Ishikawa (cell line): Measurements from ENCODE around the gene COL4A2.

Experiments used
- CEBPB ChIP-seq: IDR thresholded peaks from 2 replicates; pipeline ENCODE4 v1.6.1; 2012
- CREB1 ChIP-seq: IDR thresholded peaks from 2 replicates; pipeline ENCODE4 v1.6.1; 2012; ENCODE audit warnings: low read depth
- EGR1 ChIP-seq: IDR thresholded peaks from 2 replicates; pipeline ENCODE4 v1.6.1; 2012
- EP300 ChIP-seq: IDR thresholded peaks from 2 replicates; pipeline ENCODE4 v1.6.1; 2012; ENCODE audit warnings: borderline replicate concordance
- FOXM1 ChIP-seq: IDR thresholded peaks from 2 replicates; pipeline ENCODE4 v1.6.1; 2012; ENCODE audit warnings: low read depth, borderline replicate concordance
- NFIC ChIP-seq: IDR thresholded peaks from 2 replicates; pipeline ENCODE4 v1.6.1; 2012
- RAD21 ChIP-seq: IDR thresholded peaks from 2 replicates; pipeline ENCODE4 v1.6.1; 2012; ENCODE audit warnings: low read depth
- TAF1 ChIP-seq: IDR thresholded peaks from 2 replicates; pipeline ENCODE4 v1.6.1; 2012; ENCODE audit warnings: low read depth, mild to moderate bottlenecking
- TCF12 ChIP-seq: IDR thresholded peaks from 2 replicates; pipeline ENCODE4 v1.6.1; 2012; ENCODE audit warnings: low read depth
- TEAD4 ChIP-seq: IDR thresholded peaks from 2 replicates; pipeline ENCODE4 v1.6.1; 2012
- YY1 ChIP-seq: IDR thresholded peaks from 2 replicates; pipeline ENCODE4 v1.6.1; 2012; ENCODE audit warnings: low read depth
- ZBTB7A ChIP-seq: IDR thresholded peaks from 2 replicates; pipeline ENCODE4 v1.6.1; 2012; ENCODE audit warnings: low read depth
- TF ChIP-seq, protein P1 (sequence below): IDR thresholded peaks from 2 replicates; pipeline ENCODE4 v1.6.1; 2012
- TF ChIP-seq, protein P2 (sequence below): IDR thresholded peaks from 2 replicates; pipeline ENCODE4 v1.6.1; 2012
- TF ChIP-seq, protein P3 (sequence below): IDR thresholded peaks from 2 replicates; pipeline ENCODE4 v1.6.1; 2012; ENCODE audit warnings: low read depth, mild to moderate bottlenecking

COL4A2 gene

DNA sequence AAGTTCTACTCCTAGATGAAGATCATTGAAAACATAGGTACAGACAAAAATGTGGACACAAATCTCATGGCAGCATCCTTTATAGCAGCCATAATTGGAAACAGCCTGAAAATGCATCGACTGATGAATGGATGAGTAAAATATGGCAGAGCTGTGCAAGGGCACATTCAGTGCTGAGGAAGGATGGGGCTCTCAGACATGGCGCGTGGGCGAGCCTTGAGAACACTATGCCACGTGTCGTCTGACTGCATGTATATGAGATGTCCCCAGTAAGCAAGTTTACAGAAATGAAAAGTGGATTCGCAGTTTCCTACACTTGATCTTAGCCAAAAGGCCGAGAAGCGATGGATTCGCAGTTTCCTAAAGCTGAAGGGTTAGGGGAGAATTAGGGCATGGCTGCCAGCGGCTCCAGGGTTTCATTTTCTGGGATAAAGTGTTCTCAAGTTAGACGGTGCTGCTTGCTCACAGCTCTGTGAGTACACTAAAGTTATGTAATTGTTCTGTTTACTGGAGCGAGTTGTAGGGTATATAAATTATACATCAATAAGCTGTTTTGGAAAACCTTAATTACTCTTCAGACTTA lies 176.4 kb downstream of the COL4A2 start:
- TF ChIP-seq EP300 (no peak), NFIC (no peak), TCF12 (no peak), EGR1 (no peak), FOXM1 (no peak), ZBTB7A (no peak), RAD21 (no peak)
- TF ChIP-seq, protein P1, sequence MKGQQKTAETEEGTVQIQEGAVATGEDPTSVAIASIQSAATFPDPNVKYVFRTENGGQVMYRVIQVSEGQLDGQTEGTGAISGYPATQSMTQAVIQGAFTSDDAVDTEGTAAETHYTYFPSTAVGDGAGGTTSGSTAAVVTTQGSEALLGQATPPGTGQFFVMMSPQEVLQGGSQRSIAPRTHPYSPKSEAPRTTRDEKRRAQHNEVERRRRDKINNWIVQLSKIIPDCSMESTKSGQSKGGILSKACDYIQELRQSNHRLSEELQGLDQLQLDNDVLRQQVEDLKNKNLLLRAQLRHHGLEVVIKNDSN, result no peak
- TF ChIP-seq, protein P2, sequence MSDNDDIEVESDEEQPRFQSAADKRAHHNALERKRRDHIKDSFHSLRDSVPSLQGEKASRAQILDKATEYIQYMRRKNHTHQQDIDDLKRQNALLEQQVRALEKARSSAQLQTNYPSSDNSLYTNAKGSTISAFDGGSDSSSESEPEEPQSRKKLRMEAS, result no peak
- TF ChIP-seq, protein P3, sequence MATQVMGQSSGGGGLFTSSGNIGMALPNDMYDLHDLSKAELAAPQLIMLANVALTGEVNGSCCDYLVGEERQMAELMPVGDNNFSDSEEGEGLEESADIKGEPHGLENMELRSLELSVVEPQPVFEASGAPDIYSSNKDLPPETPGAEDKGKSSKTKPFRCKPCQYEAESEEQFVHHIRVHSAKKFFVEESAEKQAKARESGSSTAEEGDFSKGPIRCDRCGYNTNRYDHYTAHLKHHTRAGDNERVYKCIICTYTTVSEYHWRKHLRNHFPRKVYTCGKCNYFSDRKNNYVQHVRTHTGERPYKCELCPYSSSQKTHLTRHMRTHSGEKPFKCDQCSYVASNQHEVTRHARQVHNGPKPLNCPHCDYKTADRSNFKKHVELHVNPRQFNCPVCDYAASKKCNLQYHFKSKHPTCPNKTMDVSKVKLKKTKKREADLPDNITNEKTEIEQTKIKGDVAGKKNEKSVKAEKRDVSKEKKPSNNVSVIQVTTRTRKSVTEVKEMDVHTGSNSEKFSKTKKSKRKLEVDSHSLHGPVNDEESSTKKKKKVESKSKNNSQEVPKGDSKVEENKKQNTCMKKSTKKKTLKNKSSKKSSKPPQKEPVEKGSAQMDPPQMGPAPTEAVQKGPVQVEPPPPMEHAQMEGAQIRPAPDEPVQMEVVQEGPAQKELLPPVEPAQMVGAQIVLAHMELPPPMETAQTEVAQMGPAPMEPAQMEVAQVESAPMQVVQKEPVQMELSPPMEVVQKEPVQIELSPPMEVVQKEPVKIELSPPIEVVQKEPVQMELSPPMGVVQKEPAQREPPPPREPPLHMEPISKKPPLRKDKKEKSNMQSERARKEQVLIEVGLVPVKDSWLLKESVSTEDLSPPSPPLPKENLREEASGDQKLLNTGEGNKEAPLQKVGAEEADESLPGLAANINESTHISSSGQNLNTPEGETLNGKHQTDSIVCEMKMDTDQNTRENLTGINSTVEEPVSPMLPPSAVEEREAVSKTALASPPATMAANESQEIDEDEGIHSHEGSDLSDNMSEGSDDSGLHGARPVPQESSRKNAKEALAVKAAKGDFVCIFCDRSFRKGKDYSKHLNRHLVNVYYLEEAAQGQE, result no peak

DNA sequence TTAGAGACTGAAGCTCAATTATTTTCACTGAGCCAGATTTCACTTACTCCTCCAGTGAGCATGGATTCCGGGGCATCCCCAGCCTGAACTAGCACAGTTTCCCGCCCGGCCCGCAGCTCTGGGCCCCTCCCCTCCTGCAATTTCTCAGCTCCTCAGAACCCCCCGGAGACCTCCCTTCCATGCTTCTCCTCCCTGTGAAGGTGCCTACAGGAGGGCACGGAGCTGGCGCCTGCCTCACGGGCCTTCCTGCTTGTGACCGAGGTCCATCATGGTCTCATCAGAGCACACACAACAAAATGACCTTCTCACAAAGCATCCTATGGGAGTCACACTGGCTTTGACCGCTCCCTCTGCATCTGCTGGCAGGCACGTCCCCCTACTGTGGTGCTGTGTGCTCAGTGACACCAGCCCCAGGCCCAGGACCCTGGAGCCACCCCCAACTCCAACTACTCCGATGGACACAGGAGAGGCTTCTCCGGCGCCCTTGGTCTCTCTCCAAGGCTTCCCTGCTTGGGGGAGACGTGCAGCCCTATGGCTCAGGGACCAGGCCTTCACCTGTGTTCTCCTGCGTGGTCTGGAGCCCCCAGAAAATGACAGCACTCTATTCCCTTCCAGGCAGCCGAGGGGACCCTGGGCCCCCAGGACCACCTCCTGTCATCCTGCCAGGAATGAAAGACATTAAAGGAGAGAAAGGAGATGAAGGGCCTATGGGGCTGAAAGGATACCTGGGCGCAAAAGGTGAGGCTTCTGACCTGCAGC lies 177.4 kb downstream of the COL4A2 start:
- TF ChIP-seq FOXM1 (no peak), TAF1 (no peak), CEBPB (no peak), EP300 (no peak), ZBTB7A (no peak), TEAD4 (no peak), RAD21 (no peak), NFIC (no peak), TCF12 (no peak), EGR1 (no peak), CREB1 (no peak)
- TF ChIP-seq, protein P1, result no peak
- TF ChIP-seq, protein P2, result no peak
- TF ChIP-seq, protein P3, result no peak

DNA sequence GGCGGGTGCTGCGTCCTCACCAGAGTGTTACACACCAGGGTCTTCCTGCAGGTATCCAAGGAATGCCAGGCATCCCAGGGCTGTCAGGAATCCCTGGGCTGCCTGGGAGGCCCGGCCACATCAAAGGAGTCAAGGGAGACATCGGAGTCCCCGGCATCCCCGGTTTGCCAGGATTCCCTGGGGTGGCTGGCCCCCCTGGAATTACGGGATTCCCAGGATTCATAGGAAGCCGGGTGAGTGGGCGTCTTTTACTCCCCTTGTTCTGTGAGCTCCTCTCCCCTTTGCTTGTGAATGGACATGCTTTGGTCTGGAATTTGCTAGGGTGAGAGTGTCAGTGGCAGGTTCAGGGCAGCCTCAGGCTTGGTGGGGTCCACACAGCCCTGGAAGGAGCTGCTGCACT lies 178.5 kb downstream of the COL4A2 start:
- TF ChIP-seq EP300 (no peak), TEAD4 (peak; percentile 91)

DNA sequence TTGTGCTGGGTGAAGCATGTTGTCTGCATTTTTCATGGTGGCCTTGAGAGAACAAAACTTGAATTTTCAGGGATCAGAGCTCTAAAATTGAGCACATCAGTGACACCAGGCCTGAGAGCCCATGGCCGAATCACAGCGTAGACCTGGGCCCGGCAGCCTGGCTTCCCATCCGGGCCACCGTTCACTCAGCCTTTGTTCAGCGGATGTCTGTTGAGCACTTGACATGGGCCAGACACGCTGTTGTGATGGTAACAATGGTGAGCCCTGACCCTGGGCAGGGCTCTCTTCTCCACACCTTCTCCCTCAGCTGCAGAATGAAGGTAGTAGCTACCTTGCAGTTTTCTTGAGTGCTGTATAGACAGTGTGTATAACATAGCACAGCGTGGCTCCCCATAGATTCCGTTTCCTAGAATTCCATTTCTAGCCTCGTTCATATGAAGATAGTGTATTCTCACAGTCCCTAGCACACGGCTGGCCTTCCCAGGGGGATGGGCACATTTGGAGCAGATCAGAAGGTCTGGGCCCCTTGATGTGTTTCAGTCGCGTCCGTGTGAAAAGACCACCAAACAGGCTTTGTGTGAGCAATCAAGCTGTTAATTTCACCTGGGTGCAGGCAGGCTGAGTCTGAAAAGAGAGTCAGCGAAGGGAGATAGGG lies 179.1 kb downstream of the COL4A2 start:
- TF ChIP-seq RAD21 (no peak), CEBPB (no peak), YY1 (no peak), NFIC (no peak), TEAD4 (no peak)
- TF ChIP-seq, protein P3, result no peak
